HEK293 (cell line): Measurements from ENCODE around the gene YOD1.

ENCODE experiments used
- CTCF ChIA-PET: fragments of 350-600 bp; formaldehyde crosslinking; extraction: SDS; loops from one replicate; lab custom pipeline; 2021; ENCODE audit warnings: antibody characterized with exemption; lab: Yijun Ruan, JAX
- POLR2A ChIA-PET: fragments of 300-600 bp; formaldehyde crosslinking; extraction: SDS; loops from one replicate; lab custom pipeline; 2020; ENCODE audit warnings: antibody characterized with exemption, inconsistent platforms; lab: Yijun Ruan, JAX
- H3K27ac ChIP-seq: fragments of 200-500 bp; sonication (Bioruptor generic); 2 replicates; pipeline ENCODE4 v1.5.1; 2014; ENCODE audit warnings: low read depth, low read length, control low read depth, inconsistent platforms; ENCODE audit errors: extremely low read depth
- H3K36me3 ChIP-seq, 2 experiments: fragments of 200-500 bp in 1 of 2; sonication (Bioruptor generic) in 1 of 2; 1 replicate in 1 of 2; 2 replicates in 1 of 2; pipeline ENCODE4 v1.5.1; 2014 to 2017; ENCODE audit warnings: inconsistent platforms in 2 of 2, low read length in 2 of 2; ENCODE audit not compliant: control insufficient read depth in 2 of 2, insufficient read depth in 1 of 2
- H3K4me1 ChIP-seq: fragments of 200-500 bp; sonication (Bioruptor generic); 2 replicates; pipeline ENCODE4 v1.5.1; 2014; ENCODE audit warnings: mild to moderate bottlenecking, low read length, inconsistent platforms; ENCODE audit not compliant: control insufficient read depth, insufficient read depth
- H3K4me3 ChIP-seq: 2 replicates; pipeline ENCODE4 v1.5.1; 2011; ENCODE audit warnings: low read depth, mild to moderate bottlenecking, control low read depth, low read length, moderate library complexity
- H3K9me3 ChIP-seq: fragments of 200-500 bp; sonication (Bioruptor generic); 2 replicates; pipeline ENCODE4 v1.5.1; 2014; ENCODE audit warnings: low read depth, low read length, inconsistent platforms; ENCODE audit not compliant: control insufficient read depth, insufficient read depth
- SP3 ChIP-seq: fragments of 450-650 bp; formaldehyde crosslinking; IDR thresholded peaks from 2 replicates; pipeline ENCODE4 v1.5.1; 2016; ENCODE audit warnings: missing biosample characterization, missing genetic modification characterization
- TCF7L2 ChIP-seq: IDR thresholded peaks from 2 replicates; pipeline ENCODE4 v1.6.1; 2011; ENCODE audit warnings: low read depth, mild to moderate bottlenecking, inconsistent platforms, low read length, moderate library complexity, borderline replicate concordance
- TSHZ1 ChIP-seq: fragments of 450-650 bp; formaldehyde crosslinking; IDR thresholded peaks from 2 replicates; pipeline ENCODE4 v1.5.1; 2016; ENCODE audit warnings: missing biosample characterization, missing genetic modification characterization, borderline replicate concordance
- WT1 ChIP-seq: fragments of 450-650 bp; formaldehyde crosslinking; IDR thresholded peaks from 2 replicates; pipeline ENCODE4 v1.5.1; 2016; ENCODE audit warnings: missing biosample characterization, missing genetic modification characterization
- ZBTB17 ChIP-seq: fragments of 450-650 bp; formaldehyde crosslinking; IDR thresholded peaks from 2 replicates; pipeline ENCODE4 v1.5.1; 2016; ENCODE audit warnings: missing biosample characterization, missing genetic modification characterization
- ZFP41 ChIP-seq: fragments of 450-650 bp; formaldehyde crosslinking; IDR thresholded peaks from 2 replicates; pipeline ENCODE4 v1.5.1; 2016; ENCODE audit warnings: missing biosample characterization, missing genetic modification characterization, borderline replicate concordance
- ZNF114 ChIP-seq: fragments of 450-650 bp; formaldehyde crosslinking; IDR thresholded peaks from 2 replicates; pipeline ENCODE4 v1.5.0; 2017; ENCODE audit warnings: missing biosample characterization, missing genetic modification characterization
- ZNF19 ChIP-seq: fragments of 450-650 bp; formaldehyde crosslinking; IDR thresholded peaks from 2 replicates; pipeline ENCODE4; 2016; ENCODE audit warnings: missing biosample characterization, missing genetic modification characterization, low read depth
- ZNF302 ChIP-seq: fragments of 450-650 bp; formaldehyde crosslinking; IDR thresholded peaks from 2 replicates; pipeline ENCODE4 v1.5.1; 2016; ENCODE audit warnings: missing biosample characterization, missing genetic modification characterization, low read depth
- ZNF324 ChIP-seq: fragments of 450-650 bp; formaldehyde crosslinking; IDR thresholded peaks from 2 replicates; pipeline ENCODE4 v1.5.1; 2016; ENCODE audit warnings: missing biosample characterization, missing genetic modification characterization
- ZNF423 ChIP-seq: fragments of 450-650 bp; formaldehyde crosslinking; IDR thresholded peaks from 2 replicates; pipeline ENCODE4 v1.5.1; 2016; ENCODE audit warnings: missing biosample characterization, missing genetic modification characterization
- ZNF654 ChIP-seq: fragments of 450-650 bp; formaldehyde crosslinking; IDR thresholded peaks from 2 replicates; pipeline ENCODE4 v1.5.1; 2016; ENCODE audit warnings: low read depth, missing biosample characterization, missing genetic modification characterization
- ZNF830 ChIP-seq: fragments of 450-650 bp; IDR thresholded peaks from 2 replicates; pipeline ENCODE4 v1.5.0; 2018; ENCODE audit warnings: missing biosample characterization, missing genetic modification characterization, low read depth, mild to moderate bottlenecking, moderate library complexity
- ZNF837 ChIP-seq: fragments of 450-650 bp; formaldehyde crosslinking; IDR thresholded peaks from 2 replicates; pipeline ENCODE4 v1.5.1; 2016; ENCODE audit warnings: missing biosample characterization, missing genetic modification characterization
- ZSCAN23 ChIP-seq: fragments of 450-650 bp; formaldehyde crosslinking; IDR thresholded peaks from 2 replicates; pipeline ENCODE4 v1.5.1; 2016; ENCODE audit warnings: missing biosample characterization, missing genetic modification characterization
- TF ChIP-seq, protein P1 (sequence below): fragments of 450-650 bp; formaldehyde crosslinking; IDR thresholded peaks from 2 replicates; pipeline ENCODE4 v1.5.1; 2016; ENCODE audit warnings: missing biosample characterization, missing genetic modification characterization
- TF ChIP-seq, protein P2 (sequence below): fragments of 450-650 bp; formaldehyde crosslinking; IDR thresholded peaks from 2 replicates; pipeline ENCODE4 v1.5.1; 2016; ENCODE audit warnings: missing biosample characterization, missing genetic modification characterization
- TF ChIP-seq, protein P3 (sequence below): fragments of 450-650 bp; formaldehyde crosslinking; IDR thresholded peaks from 2 replicates; pipeline ENCODE4 v1.5.1; 2016; ENCODE audit warnings: missing biosample characterization, missing genetic modification characterization

Gene YOD1

DNA sequence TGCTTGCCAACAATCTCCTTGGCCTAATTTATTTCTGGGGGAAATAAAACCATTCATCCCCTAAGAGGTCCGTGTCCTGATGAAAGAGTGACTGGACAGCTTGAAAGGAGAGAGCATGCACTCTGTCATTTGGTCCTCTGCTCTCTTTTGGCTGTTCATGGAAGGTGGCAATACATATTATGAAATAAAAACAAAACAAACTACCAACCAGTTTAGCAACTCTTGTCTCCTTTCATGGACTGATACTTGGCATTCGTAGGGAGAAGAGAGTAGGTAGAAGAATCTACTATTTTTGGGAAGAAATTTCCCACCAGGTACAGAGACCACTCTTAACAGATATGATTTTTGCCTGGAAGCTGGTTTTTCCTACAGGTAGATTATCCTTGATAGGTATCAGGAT lies 17.7 kb downstream of the YOD1 start:
- no peak for TF ChIP-seq ZSCAN23 (tag by site-specific recombination)
- TF ChIP-seq ZFP41 = no peak
- TF ChIP-seq ZNF837 (tag by site-specific recombination) = no peak
- no peak for TF ChIP-seq ZNF302 (tag by site-specific recombination)
- POLR2A ChIA-PET = interaction anchor here (0.6 to 1.3 kb wide), 2 partner anchors 19 to 457 kb away, joined by 3 to 5 read pairs; partner anchors contain the start of gene PFKFB2
- Histone ChIP-seq H3K9me3 (no peaks in the 10 kb centered on the region), H3K36me3 (no peaks in the 10 kb centered on the region), H3K4me1 (no peaks in the 10 kb centered on the region), H3K4me3 (no peak overlapping the region), H3K27ac (no peak overlapping the region)
- CTCF ChIA-PET = interaction anchor here (0.8 to 2.9 kb wide), 9 partner anchors 12 to 554 kb away, joined by 3 to 16 read pairs (median 4); no protein-coding TSS in a partner anchor

- Histone ChIP-seq H3K9me3 (no peaks in the 10 kb centered on the region), H3K36me3 (no peaks in the 10 kb centered on the region), H3K4me1 (no peaks in the 10 kb centered on the region), H3K4me3 (no peak within 1 kb of the TSS), H3K27ac (no peak within 1 kb of the TSS)
- CTCF ChIA-PET = interaction anchor here (0.8 to 2.9 kb wide), 7 partner anchors 13 to 553 kb away, joined by 3 to 16 read pairs (median 4); no protein-coding TSS in a partner anchor
- POLR2A ChIA-PET = interaction anchor here (0.6 to 1.3 kb wide), 2 partner anchors 20 to 456 kb away, joined by 3 to 5 read pairs; partner anchors contain the start of gene PFKFB2
- TF ChIP-seq, protein P1, sequence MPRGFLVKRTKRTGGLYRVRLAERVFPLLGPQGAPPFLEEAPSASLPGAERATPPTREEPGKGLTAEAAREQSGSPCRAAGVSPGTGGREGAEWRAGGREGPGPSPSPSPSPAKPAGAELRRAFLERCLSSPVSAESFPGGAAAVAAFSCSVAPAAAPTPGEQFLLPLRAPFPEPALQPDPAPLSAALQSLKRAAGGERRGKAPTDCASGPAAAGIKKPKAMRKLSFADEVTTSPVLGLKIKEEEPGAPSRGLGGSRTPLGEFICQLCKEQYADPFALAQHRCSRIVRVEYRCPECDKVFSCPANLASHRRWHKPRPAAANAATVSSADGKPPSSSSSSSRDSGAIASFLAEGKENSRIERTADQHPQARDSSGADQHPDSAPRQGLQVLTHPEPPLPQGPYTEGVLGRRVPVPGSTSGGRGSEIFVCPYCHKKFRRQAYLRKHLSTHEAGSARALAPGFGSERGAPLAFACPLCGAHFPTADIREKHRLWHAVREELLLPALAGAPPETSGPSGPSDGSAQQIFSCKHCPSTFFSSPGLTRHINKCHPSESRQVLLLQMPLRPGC = no peak
- TF ChIP-seq SP3 = 0 out of 2 replicates have a peak, but pooled peaks have one; percentile 38
- TF ChIP-seq WT1 (tag by site-specific recombination) = peak; percentile 80
- TF ChIP-seq, protein P2, sequence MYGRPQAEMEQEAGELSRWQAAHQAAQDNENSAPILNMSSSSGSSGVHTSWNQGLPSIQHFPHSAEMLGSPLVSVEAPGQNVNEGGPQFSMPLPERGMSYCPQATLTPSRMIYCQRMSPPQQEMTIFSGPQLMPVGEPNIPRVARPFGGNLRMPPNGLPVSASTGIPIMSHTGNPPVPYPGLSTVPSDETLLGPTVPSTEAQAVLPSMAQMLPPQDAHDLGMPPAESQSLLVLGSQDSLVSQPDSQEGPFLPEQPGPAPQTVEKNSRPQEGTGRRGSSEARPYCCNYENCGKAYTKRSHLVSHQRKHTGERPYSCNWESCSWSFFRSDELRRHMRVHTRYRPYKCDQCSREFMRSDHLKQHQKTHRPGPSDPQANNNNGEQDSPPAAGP (tag by site-specific recombination) = peak; percentile 38; the same call in 1 of the 2 replicates
- TF ChIP-seq, protein P3, sequence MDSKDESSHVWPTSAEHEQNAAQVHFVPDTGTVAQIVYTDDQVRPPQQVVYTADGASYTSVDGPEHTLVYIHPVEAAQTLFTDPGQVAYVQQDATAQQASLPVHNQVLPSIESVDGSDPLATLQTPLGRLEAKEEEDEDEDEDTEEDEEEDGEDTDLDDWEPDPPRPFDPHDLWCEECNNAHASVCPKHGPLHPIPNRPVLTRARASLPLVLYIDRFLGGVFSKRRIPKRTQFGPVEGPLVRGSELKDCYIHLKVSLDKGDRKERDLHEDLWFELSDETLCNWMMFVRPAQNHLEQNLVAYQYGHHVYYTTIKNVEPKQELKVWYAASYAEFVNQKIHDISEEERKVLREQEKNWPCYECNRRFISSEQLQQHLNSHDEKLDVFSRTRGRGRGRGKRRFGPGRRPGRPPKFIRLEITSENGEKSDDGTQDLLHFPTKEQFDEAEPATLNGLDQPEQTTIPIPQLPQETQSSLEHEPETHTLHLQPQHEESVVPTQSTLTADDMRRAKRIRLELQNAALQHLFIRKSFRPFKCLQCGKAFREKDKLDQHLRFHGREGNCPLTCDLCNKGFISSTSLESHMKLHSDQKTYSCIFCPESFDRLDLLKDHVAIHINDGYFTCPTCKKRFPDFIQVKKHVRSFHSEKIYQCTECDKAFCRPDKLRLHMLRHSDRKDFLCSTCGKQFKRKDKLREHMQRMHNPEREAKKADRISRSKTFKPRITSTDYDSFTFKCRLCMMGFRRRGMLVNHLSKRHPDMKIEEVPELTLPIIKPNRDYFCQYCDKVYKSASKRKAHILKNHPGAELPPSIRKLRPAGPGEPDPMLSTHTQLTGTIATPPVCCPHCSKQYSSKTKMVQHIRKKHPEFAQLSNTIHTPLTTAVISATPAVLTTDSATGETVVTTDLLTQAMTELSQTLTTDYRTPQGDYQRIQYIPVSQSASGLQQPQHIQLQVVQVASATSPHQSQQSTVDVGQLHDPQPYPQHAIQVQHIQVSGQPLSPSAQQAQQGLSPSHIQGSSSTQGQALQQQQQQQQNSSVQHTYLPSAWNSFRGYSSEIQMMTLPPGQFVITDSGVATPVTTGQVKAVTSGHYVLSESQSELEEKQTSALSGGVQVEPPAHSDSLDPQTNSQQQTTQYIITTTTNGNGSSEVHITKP (tag by site-specific recombination) = 0 out of 2 replicates have a peak, but pooled peaks have one; percentile 16
These were observed 18.4 kb downstream of the YOD1 start, which contains the start of gene C1orf116 for GRCh38 chr1:207032528-207033017. Gene C1orf116 (minus strand): TSS chr1:207032756. CDS start chr1:207027598, 5,158 bp downstream.

DNA sequence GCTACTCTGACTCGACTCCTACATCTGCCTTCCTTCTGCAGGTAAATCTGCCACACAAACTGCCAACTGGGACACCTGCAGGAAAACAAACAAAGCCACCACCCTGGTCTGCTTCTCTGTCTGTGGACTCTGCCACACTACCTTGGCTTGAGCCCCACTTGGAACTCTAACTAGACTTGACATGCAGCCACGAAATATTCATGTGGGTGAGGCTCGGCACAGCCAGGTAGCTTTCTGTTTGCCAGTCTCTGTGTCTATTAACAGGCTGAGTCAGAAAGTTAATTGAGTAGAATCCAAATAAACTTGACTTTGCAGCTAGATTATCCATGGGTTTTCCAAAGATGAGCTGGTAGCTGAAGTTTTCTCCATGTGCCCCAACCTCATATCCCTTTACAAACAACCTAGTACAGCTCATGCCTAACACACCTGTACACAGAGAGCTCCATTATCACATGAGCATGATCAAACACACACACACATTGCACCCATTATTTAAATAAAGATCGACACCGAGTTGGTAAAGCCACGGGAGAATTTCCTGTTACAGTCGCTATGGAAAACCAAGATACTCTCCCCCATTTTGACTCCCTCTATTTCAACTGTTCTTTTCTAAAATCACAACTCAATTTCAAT lies 19.3 kb downstream of the YOD1 start:
- Histone ChIP-seq H3K4me1 (no peaks in the 10 kb centered on the region), H3K27ac (no peak overlapping the region), H3K4me3 (no peak overlapping the region), H3K36me3 (no peaks in the 10 kb centered on the region), H3K9me3 (no peaks in the 10 kb centered on the region)
- TF ChIP-seq ZNF830 (tag by site-specific recombination) (no peak), ZNF19 (no peak), ZNF324 (tag by site-specific recombination) (no peak), ZNF654 (no peak), TSHZ1 (tag by site-specific recombination) (no peak), ZNF114 (tag by site-specific recombination) (no peak), ZNF423 (no peak), ZBTB17 (tag by site-specific recombination) (no peak), TCF7L2 (no peak)
- CTCF ChIA-PET = interaction anchor here (1.2 to 2.9 kb wide), 3 partner anchors 18 to 27 kb away, joined by 3 to 16 read pairs (median 9); no protein-coding TSS in a partner anchor
- POLR2A ChIA-PET = interaction anchor here (0.5 to 1.3 kb wide), 2 partner anchors 21 to 200 kb away, joined by 3 to 5 read pairs; partner anchors contain the start of gene PFKFB2
